Stimulated activated CD8-positive, alpha-beta memory T cell treated with anti-CD3 and anti-CD28 coated beads, Interleukin-4, amount 100 ng/mL, for 4 hours (primary cell): ENCODE measurements around the gene MMP24OS.
"Not testable (repeated sequence)": the region's sequence is repeated elsewhere in the genome, so short reads cannot be mapped to it uniquely, and the experiment has no call there.

Experiments
- DNase-seq, 2 donors: peaks; one replicate each; pipeline ENCODE4 v3.0.0-alpha.2; 2020; ENCODE audit warnings: low read depth in 2 of 2, low spot score in 1 of 2

The MMP24OS gene

DNA sequence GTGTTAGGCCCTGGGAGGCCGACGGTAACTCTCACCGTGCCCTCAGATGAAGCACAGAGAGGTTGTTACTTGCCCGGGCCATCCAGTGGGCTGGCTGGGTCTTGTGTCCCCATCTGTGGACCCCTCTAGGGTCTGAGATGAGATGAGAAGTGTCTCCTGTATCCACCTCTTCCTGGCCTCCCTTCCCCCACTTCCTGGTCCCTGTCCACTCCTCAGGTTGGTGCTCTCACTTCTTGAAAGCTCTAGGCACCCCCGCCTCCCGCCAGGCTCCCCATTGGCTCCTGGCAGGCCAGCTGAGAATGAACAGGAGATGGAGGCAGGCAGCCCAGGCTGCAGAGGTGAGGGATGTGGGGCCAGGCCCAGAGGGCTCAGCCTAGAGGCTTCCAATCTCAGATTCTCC lies 1.5 kb downstream of the MMP24OS start:
- no peak for DNase-seq

DNA sequence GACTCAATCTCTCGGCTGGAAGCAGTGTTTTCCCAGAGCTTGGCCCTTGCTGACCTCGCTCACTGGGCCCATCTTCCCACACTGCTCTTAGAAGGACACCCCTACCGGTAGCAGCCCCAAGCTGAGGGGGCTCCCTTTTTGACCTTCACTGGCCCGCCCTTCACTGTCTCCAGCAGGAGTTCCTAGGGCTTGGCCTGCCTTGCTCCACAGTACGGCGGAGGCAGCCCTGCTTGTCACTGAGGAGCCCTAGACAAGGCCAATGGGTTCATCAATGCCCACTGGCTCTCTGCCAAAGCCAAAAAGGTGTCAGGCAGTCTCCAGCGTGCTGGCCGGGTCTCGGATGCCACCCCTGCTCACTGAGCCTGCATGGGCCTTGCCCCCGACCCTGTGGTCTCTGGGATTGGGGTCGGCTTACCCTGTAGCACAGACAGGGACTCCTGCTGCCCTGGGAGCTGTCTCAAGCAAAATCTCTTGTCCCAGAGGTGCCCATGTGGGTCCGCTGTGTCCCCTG lies 2.1 kb downstream of the MMP24OS start:
- no peak for DNase-seq

DNA sequence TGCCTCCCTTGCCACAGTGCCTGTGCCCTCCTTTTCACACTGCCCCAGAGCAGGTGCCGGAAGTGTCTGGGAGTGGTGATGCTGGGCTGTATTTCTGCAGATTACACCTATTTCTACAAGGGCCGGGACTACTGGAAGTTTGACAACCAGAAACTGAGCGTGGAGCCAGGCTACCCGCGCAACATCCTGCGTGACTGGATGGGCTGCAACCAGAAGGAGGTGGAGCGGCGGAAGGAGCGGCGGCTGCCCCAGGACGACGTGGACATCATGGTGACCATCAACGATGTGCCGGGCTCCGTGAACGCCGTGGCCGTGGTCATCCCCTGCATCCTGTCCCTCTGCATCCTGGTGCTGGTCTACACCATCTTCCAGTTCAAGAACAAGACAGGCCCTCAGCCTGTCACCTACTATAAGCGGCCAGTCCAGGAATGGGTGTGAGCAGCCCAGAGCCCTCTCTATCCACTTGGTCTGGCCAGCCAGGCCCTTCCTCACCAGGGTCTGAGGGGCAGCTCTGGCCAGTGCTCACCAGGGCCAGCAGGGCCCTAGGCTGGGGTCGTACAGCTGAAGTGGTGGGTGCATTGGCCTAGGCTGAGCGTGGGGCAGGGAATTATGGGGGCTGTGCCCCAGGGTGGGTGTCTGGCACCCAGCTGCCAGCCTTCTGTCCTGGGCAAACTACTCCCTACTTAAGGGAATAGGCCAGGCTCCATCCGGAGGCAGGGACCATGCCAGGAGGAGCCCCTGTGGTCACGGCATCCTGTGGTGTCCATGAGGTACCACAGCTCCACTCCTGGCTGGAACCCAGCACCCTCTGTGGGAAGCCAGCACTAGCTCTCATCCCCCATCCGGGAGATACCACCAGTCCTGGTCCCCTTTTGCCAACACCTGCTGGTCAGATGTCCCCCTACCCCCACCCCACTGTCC lies 3.5 kb downstream of the MMP24OS start:
- no peak for DNase-seq

DNA sequence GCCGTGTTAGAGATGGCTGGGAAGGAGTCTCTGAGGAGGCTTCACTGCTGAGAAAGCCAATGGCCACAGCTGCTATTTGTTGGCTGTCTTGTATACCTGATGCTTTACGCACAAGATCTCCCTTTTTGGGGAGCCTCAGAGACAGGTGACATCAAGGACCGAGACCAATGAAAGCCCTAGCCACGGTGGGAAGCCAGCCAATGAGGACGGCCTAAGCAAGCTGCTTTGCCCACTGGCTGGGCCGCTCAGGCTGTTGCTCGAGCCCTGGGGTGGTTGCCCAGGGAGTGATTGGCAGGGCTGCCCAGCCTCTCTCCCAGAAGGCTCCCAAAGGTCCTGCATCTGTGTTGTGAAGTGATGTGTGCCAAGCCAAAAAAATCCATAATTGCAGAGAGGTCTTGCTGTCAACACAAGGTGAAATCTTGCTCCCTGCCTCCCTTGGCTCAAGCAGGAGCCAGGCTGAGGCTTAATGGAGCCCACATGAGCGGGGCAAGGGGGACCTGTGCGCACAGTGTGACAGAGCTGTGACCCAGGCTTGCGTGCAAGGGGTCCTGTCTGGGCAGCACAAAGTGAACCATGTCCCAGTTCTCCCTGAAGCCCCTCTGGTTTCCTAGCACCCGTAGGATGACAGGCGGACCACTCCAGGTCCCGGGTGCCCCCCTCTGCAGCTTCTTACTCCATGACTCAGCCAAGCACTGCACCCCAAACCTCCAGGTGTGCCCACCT lies 4.3 kb downstream of the MMP24OS start:
- DNase-seq, result no peak

DNA sequence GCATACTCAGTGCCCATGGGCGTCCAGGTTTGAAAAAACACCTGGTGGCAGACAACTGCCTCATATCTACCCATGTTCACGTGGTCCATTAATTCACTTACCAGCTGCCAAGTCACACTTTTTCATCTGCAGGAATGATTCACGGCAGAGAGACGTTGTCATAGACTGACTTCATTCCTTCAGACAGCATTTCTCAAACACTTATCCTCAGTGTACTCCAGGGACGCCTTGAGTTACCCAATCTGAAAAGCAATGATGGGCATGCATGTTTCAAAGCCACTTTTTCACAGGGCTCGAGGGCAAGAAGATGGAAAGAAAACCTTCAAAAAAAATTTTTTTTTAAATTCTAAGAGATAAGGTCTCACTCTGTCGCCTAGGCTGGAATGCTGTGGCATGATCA lies 6.0 kb downstream of the MMP24OS start:
- DNase-seq, result no peak

DNA sequence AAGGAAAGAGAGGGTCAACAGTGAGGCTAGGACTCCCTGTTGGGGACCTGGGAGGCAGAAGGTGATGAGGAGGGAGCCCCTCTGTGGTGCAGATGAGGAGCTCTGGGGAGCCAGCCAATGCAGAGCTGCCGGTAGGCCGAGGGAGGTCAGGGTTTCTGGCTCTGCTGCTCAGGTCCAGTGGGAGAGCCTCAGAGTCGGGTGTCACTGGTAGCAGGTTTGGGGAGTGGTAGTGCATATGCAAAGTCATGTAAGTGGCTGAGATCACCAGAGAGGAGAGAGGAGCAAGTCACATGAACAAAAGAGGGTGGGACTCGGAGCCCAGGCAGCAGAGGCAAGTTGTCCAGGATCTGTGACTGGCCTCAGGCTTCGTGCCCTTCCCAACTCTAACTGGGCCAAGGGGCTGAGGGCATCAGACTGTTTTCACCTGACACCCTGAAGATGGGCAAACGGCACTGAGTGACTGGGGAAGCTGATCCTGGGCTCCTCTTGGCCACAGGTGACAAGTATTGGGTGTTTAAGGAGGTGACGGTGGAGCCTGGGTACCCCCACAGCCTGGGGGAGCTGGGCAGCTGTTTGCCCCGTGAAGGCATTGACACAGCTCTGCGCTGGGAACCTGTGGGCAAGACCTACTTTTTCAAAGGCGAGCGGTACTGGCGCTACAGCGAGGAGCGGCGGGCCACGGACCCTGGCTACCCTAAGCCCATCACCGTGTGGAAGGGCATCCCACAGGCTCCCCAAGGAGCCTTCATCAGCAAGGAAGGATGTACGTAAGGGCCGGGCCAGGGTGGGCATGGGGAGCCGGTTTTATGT lies 6.6 kb downstream of the MMP24OS start:
- DNase-seq, result no peak

DNA sequence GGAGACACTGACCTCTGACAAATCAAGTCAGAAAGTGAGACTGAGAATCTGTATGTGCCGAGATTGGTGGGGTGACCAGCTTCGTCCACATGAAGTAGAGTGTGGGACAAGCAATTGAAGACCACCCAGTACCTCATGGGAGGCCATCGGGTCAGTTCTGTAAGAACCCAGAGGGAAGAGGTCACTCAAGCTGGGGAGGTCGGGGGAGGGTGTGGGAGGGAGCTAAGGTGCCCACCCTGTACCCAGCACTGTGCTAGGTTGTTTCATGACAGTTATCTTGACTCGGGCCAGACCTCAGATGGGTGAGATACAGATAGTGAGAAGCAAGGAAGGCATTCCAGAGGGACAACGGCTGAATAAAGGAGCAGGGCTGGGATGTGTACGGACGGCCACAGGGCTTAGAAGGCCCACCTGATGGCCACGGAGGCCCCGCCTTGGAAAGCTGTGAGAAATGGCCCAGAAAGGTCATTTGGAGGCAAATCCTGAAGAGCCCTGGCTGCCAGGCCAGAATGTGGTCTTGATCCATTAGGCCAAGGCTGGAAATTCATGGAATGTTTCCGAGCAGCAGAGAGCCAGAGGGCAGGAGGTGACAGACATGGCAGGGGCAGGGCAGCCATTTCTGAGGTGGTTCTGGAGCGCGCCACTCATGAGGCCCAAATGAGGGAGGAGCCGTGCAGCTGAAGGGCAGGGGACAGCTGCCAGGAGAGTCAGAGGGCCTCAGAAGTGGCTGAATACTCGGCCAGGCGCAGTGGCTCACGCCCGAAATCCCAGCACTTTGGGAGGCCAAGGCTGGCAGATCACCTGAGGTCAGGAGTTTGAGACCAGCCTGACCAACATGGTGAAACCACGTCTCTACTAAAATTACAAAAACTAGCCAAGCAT lies 7.7 kb downstream of the MMP24OS start:
- DNase-seq, result no peak

DNA sequence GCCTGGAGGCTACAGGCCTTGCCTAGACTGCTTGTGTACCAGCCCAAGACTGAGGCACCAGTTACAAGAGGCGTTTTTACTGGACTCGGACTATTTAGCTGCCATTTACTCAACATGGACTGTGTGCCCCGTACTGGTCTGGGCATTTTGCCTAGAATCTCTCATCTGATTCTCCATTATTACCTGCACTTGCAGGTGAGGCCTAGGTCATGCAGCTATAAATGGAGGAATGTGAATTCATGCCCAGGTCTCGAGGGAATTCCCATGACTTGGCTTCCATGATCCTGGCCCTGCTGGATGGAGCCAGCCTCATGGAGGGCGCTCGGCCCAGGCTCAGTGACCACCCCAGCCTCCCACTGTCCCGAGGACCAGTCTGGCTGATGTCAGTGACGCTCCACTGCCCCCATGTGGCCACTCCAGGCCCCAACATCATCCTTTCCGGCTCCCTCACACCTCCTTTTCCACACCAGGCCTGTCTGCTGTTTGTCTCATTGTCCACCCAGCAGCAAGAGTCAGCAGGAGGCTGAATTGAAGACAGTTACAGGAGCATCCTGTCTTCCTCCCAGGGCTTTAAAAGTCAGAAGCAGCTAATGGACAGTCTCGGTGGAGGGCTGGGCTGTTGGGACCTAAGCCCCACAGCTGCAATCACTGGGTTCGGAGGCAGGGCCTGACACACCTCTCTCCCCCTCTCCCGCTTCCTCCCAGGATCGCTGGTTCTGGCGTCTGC lies 8.7 kb downstream of the MMP24OS start:
- no peak for DNase-seq

DNA sequence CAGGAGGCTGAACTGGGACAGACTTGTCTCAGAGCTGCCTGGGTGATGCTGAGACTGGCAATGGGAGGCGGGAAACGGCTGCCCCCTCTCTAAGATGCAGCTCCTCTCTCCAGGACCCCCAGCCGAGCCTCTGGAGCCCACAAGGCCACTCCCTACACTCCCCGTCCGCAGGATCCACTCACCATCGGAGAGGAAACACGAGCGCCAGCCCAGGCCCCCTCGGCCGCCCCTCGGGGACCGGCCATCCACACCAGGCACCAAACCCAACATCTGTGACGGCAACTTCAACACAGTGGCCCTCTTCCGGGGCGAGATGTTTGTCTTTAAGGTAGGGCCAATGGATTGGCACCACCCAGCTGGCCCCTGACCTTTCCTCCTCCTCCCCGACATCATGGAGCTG lies 10.8 kb downstream of the MMP24OS start:
- no peak for DNase-seq

DNA sequence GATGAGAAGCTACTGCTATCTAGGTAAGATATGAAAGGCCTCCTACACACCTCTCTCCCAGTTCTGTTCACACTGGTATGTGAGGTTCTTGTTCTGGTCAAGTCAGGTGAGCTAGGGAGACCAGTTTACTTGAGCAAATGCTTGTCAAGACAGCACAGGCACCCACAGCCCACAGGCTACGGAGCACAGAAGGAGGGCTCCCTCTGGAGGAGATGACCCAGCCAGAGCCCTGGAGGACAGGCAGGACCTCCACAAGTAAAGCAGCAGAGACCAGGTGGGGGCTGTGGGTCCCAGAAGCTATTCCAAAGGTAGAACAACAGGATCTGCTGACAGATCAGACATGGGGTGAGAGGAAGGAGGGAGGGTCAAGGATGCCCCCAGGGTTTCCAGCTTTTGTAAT lies 13.2 kb downstream of the MMP24OS start:
- no peak for DNase-seq

DNA sequence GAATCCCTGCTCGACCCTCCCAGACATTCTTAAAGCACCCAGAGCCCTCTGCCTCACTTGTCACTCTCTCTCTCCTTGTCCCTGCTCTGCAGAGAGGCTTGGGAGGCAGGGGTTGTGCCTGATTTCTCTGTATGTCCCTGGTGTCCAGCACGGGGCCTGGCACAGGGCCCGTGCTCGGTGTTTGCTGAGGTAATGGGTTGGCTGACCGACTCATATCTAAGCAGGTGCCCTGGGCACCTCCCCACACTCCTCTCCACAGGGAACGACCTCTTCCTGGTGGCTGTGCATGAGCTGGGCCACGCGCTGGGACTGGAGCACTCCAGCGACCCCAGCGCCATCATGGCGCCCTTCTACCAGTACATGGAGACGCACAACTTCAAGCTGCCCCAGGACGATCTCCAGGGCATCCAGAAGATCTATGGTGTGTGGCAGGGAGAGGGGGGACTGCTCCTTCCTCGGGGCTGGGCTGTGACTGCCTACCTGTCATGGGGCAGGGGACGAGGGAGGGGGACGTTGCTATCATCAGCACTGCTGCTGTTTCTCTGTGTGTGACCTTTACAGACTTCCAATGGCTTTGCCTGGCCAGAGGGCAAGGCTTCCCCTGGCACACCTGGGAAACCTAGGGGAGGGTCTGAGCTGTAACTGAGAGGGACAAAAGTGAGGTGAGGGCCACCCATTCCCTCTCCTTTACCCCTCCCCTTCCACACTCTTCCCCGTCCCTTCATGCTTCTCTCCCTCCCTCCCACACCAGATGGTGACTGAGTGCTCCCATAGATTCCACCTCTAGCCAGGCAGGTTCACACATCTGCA lies 14.2 kb downstream of the MMP24OS start:
- DNase-seq, result no peak

DNA sequence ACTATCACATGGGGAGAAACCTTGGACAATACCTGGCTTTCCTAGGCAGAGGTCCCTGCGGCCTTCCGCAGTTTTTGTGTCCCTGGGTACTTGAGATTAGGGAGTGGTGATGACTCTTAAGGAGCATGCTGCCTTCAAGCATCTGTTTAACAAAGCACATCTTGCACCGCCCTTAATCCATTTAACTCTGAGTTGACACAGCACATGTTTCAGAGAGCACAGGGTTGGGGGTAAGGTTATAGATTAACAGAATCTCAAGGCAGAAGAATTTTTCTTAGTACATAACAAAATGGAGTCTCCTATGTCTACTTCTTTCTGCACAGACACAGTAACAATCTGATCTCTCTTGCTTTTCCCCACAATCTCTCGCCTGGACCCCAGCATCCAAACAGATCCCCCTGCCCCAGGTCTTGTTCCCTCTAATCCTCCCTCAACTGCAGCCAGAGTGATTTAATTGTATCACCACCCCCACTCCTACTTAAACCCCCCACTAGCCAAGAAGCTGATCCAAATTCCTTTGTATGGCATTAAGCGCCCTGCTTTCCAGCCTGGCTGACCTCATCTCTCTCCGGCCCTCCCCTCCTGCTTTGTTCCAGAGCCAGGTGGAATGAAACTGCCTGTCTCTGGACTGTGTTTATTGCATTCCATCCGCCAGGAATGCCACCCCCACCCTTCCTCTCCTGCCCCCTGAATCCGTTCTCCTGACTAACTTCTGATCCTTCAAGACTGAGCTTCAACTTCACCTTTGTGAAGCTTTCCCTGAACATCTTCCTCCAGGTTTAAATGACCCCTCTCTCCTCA lies 15.0 kb downstream of the MMP24OS start:
- DNase-seq, result not testable (repeated sequence)

DNA sequence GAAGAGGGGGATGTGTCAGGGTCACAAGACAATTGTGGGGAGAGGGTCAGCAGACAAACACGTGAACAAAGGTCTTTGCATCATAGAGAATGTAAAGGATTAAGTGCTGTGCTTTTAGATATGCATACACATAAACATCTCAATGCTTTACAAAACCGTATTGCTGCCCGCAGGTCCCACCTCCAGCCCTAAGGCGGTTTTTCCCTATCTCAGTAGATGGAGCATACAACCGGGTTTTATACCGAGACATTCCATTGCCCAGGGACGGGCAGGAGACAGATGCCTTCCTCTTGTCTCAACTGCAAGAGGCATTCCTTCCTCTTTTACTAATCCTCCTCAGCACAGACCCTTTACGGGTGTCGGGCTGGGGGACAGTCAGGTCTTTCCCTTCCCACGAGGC lies 15.6 kb downstream of the MMP24OS start:
- DNase-seq, result not testable (repeated sequence)

DNA sequence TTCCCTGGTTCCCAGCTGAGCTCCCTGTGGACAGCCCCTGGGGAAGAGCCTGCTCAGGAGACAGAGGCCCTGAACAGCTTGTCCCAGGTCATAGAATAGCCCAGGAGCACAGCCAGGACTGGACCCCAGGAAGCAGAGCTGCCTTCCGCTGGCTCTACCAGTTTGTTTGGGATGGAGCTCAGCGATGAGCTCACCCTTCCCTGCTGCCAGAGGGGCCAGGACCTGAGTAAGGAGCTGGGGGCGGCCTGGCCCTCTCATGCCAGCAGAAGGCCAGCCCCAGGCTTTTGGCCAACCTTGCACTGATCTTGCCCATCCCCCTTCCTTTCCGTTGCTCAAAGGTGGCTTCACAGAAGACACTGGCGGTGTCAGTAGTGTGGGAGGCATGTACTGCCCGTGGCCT lies 17.5 kb downstream of the MMP24OS start:
- no peak for DNase-seq

DNA sequence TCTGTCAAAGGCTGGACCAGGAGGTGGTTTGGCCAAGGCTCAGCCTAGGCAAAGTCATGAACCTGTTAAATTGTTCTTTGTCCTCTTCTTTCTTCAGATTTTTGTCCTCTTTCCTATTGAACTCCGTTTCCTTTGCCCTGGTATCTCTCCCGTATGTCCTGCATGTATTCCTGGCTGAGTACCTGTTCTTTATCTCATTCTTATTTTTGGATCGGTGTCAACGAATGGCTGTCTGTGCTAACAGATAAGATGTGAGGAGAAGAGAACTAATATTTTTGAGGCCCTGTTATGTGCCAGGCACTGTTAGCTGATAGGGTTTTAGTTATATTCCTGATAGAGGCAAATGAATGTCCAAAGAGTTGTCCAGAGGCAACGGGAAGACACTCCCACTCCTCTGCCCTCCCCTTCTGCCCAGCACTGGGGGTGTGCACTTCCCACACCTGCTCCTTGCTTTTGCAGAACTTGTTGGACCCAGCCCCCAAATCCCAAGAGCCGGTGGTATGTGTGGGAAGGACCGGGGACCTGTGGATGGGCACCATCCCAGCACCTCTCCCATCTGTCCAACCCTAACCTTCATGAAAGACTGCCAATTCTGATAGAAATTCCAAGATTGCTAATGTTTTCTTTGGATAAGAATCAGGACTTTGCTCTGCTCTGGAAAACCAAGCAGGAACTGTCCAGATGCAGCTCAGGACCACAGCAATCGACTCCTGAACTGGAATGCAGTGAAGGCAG lies 20.6 kb downstream of the MMP24OS start:
- no peak for DNase-seq

DNA sequence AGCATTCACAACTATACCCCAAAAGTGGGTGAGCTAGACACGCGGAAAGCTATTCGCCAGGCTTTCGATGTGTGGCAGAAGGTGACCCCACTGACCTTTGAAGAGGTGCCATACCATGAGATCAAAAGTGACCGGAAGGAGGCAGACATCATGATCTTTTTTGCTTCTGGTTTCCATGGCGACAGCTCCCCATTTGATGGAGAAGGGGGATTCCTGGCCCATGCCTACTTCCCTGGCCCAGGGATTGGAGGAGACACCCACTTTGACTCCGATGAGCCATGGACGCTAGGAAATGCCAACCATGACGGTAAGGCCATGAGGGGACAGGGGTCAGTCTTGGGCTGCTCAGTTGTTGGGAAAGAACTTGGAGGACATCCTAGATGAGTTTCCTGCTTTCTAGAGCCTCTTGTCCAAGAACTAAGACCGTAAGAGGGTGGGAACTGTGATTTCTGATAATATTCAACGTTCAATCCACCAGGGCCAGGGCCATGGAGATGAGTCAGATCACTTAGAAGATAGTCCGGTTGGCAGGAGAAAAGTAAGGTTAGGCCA lies 23.4 kb downstream of the MMP24OS start:
- no peak for DNase-seq

DNA sequence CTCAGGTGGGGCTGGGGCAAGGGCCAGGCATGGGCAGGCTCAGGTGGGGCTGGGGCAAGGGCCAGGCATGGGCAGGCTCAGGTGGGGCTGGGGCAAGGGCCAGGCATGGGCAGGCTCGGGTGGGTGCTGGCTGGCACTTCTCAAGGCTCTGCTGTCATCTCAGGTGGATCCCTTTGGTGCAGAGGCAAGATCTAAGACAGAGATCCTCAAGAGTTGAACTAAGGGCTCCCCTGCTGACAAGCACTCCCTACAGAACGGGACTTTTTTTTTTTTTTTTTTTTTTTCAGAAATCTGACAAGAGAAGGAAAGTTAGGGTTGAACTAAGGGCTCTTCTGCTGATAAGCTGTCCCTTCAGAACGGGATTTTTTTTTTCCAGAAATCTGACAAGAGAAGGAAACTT lies 24.9 kb downstream of the MMP24OS start:
- DNase-seq, result no peak
